HG03565 (cell line): ENCODE data around the gene EP400.
A peak's percentile ranks its signal among the peaks of the same experiment; 100 is the strongest.
"Not testable (repeated sequence)": the region's sequence is repeated elsewhere in the genome, so short reads cannot be mapped to it uniquely, and the experiment has no call there.

Experiments used
- ATAC-seq: cut with Tn5 transposase; IDR thresholded peaks from one replicate; pipeline ENCODE4 v1.9.1; 2021; ENCODE audit warnings: mild to moderate bottlenecking, moderate library complexity; ENCODE audit not compliant: unreplicated experiment

The EP400 gene

GRCh38 chr12:132079200-132079599 is 129.5 kb downstream of the EP400 start:
- ATAC-seq: no peak

DNA sequence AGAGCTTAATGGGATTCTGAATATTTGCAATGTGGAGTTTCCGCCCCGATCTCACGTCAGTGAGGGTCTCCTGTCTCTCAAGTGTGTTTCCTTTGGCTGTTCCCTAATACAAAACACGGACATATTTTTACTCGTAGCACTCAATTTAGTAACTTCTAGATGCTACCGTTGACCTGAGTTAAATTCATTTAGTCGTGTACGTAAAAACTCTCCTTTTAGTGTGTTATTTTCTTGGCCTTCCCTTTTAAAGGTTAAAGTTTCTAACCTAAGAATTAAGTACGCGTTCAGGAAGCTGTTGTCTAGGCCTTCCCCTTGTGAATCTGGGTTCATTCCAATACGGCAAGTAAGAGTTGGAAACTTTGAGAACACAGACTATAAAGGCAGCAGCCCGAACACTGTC is 130.0 kb downstream of the EP400 start:
- ATAC-seq: no peak

DNA sequence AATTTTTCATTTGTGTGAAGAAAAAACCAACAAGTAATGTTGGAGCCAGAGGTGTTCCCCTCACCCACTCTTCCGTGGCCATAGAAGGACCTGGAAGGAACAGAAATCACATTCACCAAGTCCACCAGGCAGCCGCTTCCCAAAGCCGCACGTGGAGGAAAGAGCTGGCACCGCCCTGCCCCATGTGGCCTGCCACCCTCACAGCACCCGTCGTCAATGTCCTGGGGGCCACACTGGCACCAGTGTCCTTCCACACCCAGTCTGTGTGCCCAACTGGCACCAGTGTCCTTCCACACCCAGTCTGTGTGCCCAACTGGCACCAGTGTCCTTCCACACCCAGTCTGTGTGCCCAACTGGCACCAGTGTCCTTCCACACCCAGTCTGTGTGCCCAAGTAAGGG is 130.8 kb downstream of the EP400 start:
- not testable (repeated sequence) for ATAC-seq

DNA sequence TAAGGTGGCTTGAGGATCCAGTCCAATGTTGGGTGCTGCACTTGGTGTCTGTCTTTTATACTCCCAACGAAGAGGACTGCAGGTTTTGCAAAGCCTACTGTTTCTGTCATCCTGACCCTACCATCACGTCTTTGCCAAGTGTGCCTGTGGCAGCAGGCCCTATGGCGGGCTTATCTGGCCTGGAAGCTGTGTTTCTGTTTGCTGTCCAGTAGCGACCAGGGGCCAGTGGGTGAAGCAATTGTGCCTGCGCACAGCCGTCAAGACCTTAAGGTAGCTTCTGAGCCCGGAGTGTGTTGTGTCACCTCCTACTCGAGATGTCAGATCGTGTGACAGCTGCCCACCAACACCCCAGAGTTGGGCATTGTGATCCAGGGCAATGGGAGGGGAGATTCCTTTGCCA is 131.7 kb downstream of the EP400 start:
- ATAC-seq: no peak

DNA sequence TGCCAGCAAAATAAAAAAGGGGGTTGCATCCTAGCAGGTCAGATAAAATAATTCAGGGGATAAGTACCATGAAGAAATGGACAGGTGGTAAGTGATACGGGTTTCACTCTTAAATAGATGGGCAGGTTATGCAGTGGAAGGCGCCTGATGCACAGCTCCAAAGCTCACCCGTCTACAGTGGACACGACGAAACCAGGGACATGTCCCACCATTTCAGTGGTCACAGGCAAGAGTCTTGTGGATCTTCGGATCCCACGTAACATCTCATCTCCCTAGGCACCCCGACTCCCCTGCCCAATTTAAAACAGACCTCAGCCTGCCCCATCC is 133.8 kb downstream of the EP400 start:
- ATAC-seq: no peak

DNA sequence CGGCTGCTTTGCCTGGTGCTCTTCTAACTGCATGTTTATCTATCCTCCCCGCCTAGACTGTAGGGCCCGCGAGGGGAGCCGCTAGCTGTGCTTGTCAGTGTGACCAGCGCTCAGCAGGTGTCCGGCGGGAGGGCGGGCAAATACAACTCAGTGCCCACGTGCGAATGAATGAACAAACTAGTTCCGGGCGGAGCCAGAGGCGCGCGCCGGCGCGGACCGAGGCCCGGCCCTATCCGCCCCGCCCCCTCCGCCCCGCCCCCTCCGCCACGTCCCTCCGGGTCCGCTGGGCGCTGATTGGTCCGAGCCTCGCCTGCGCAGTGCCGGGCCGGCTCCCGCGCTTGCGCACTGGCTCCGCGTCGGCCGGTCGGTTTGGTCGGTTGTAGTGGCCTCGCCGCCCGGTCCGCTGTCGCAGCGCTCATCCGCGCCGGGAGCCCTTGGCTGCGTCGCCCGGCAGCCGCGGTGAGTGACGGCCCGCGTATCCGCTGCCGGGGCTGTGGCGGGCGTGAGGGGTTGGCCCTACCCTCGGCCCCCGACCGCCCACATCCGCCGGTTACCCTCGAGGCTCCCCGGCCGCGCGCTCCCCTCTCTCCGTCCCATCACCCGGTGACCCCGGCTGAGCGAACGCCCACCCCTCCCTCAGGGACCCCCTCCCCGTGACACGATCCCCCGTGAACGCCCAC is 134.3 kb downstream of the EP400 start:
- peak; percentile 82 for ATAC-seq

DNA sequence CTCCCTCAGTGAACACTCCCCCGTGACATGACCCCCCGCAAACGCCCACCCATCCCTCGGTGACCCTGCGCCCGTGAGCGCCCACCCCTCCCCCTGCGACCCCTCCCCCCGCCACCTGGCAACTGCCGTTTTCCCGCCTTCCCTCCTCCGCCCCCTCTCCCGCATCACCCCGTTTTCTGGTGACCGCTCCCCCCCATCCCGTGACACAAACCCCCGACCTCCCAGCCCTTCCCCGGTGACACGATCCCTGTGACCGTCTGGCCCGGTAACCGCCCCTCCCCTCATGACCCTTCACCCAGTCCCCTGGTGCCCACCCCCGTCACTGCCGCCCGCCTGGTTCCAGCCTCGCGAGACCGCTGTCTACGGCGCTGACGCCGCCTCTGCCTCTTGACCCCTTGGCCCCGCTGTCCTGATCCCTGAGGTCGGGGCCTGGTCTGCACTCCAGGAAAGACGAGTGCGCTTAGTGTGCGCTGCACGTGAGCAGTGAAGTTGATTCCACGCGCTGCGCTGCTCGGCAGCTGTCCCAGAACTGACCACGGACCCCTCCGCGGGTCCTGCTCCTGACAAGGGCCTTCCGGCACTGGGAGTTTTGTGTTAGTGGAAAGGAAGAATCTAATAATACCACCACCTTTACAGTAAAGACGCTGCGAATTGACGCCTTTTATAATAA is 135.0 kb downstream of the EP400 start:
- ATAC-seq: no peak

DNA sequence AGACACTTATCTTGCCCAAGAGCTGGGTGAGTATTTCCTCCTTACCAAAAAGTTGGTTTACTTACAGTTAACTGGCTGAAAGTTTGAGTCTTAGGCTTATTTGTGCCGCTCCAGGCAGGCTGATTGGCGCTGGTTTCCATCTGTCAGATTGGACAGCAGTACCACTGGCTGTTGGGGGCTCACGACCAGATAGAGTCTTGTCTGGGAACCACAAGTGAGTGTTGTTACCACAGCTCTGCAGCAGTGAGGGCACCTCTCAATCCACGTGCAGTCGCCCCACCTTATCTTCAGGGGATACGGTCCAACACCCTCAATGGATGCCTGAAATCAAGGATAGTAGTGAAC is 135.5 kb downstream of the EP400 start:
- ATAC-seq: no peak

- ATAC-seq: no peak
Observed at GRCh38 chr12:132089407-132089910, 139.7 kb downstream of the EP400 start.

- ATAC-seq: no peak
Observed at GRCh38 chr12:132094269-132094891, 144.6 kb downstream of the EP400 start.

DNA sequence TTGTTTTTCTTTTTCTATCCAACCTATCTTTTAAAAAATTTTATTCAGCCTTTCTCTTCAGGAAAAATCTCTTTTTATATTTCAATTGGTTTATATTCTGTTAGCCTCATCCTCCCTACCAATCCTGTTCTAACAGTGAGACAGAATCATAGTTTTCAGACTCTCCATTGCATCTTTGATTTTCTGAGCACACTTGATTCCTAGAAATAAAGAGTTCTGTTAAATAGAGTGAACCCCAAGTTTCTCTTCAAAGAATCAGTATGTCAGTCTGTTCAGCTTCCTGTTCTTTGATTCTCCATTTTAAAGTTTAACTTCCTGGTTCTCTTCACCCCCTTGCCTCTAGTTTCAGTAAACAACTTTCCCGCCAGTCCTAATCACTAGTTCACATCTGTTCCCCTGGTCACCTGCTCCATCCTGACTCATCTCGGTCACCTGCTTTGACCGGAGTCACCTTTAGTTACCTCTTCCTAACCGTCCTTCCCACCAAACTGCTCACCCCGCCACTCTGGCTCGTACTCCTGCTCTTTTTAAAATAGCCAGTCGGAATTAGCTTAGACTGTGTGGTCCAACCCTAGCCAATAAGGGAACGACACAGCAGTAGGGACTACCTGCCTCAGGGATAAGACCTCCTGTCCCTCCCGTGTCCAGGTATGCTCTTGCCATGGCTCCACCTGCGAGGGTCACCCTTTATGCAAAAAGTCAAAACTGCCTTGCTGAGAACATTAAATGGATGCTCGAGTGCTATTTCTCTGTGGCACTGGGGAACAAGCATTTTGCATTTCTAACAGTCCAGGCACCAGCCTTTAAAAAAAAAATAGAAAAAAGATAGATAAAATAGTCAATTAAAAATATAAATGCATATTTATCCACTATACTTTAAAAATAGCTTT is 146.0 kb downstream of the EP400 start:
- ATAC-seq: no peak

- no peak for ATAC-seq
Observed at GRCh38 chr12:132099739-132100138, 150.0 kb downstream of the EP400 start.

DNA sequence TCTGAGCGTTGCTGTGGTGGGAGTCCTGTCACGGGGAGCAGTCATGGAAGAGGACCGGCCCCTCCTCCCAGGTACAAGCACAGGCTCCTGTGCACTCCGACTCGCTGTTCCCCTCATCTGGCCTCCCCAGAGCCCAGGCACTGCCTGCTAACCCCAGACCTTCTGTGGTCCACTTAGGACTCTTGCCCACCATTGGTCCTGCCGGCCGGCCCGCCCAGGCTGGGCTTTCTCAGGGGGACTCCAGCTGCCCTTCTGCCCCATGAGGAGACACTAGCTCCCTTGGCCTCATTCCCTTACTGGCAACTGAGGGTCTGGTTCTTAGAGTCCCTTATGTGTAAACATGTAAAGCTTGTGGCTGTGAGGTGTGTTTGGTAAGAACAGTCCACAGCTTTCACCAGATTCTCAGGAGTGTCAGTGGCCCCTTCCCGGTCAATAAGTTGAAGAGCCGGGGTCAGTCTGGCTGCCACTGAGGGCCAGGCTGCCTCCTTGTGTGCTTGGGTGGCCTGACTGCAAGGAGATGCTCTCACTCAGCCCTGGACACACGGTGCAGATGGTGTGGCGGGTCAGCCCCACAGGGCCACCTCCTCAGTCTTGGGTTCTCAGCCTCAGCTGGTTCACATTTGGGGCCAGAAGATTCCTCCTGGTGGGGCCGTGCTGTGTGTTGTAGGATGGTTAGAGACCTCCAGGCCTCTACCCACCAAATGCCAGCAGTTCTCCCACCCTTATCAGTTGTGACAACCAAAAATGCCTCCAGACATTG is 150.7 kb downstream of the EP400 start:
- no peak for ATAC-seq

DNA sequence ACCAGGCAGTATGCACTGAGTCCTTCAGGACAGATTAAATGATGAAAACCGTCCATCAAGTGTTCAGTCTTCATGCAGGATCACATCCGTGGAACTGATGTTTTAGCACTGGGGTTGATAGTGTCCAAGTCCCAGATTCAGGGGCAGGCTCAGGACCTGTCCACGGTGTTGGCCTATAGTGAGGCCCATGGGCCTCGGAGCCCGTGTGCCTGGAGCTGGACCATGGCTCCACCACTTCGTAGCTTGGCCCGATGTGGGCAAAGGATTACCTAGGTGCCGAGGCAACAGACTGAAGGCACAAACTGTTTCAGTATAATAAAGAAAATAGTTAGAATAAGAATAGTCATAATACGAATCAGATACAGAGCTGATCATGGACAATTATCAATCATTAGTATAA is 152.6 kb downstream of the EP400 start:
- ATAC-seq: no peak

DNA sequence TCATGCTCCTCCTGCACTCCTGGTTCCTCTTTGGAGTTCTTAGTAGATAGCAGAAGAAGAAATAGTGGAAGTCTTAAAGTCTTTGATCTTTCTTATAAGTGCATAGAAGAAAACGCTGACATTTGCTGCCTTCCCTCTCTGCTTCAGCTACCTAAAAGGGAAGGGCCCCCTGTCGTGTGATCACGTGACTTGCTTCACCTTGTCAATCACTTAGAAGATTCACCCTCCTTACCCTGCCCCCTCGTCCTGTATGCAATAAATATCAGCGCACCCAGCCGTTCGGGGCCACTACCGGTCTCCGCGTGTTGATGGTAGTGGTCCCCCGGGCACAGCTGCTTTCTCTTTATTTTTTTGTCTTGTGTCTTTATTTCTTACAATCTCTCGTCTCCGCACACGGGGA is 153.3 kb downstream of the EP400 start:
- not testable (repeated sequence) for ATAC-seq

DNA sequence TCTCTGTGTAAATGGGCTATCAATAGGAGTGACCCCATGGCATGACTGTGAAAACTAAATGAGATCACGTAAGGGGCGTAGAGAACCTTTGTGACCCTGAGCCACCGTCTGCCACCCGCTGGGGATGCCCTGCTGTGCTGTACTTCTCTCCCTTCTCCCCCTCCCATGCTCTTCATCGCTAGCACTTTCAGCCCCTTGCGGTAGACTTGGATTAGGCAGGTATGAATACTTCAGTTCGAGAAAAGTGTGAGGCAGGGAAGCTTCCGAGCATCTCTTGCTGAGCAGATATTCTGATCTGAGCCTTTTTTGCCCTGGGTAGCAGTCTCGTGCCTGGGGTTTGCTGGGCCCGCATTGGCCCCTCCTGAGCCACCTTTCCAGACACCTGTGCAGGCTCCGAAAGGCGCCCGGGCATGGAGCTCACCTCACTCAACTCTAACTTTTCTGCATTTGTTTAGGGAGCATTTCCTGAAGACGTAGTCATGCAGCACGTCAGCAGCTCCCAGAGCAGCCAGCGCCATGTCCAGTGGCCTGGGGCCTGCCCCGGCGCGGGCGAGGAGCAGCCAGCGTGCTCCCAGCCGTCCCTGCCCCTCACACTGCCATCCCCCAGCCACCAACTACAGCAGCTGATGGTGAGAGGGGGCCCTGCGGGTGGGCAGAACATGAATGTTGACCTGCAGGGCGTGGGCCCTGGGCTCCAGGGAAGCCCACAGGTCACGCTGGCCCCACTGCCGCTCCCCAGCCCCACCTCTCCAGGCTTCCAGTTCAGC is 154.0 kb downstream of the EP400 start:
- ATAC-seq: no peak

DNA sequence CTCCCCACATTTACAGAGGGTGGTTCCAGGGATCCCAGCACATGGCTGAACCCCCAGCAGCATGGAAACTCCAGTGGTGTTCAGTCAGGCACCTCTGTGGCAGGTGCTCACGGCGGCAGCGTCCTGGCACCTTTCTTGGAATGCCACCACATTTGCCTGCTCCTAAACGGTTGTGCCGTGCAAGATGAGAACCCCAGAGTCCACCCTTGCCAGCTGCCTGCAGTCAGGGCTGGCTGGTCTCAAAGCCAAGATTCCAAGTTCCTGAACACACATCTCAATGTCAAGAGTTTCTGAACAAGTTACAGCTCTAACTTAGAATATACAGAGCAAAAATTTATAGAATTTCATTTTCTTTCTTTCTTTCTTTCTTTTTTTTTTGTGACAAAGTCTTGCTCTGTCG is 155.7 kb downstream of the EP400 start:
- no peak for ATAC-seq

DNA sequence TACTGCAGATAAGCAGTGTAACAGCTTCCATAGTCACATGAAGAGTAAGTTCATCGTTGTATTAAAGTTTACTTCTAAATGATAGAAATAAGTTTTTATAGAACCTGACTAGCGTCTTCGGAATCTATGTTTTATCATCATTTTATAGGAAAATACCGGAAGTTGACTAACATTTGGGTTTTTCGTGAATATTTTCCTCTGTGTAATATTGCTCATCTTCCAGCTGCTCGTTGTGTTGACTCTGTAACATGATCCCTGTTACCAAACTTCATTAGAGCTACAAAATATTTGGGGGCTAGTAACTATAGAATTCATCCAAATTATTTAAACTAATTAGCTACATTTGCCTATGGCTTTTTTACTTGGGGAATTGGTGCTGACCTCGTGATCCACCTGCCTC is 157.2 kb downstream of the EP400 start:
- no peak for ATAC-seq

DNA sequence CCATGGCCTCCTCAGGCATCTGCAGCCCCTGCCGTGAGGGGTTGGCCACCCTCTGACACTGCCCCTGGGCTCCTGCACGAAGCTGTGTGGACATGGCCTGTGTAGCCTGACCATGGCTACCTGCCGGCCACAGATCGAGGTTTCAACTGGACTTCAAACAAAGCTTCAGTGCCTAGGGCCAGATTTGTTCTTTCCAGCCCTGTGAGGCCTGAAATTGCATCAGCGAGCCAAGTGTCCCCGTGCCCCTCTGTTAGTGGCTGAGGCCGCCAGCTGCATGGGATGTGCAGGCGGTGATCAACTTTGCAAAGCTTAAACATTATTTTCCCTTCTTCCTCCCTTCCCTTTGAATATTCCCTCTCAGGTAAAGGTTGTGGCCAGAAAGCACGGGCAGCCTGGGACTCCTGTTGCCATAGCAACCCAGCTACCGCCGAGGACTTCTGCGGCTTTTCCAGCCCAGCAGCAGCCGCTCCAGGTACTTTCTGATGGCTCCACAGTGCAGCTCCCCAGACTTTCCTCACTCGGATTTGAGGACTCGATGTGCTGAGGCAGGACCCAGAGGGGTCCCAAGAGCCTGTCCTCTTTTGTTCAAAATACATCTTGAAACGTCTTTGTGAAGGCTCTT is 158.6 kb downstream of the EP400 start:
- ATAC-seq: no peak
